ENCODE measurements around the gene TBC1D1.

- TF ChIP-seq EZH2 (IDR thresholded peaks at IDR 0.05; ENCODE audit: low read length, missing control alignments) (no peak), CTCF (conservative IDR thresholded peaks at IDR 0.05 in 1 of 2, IDR thresholded peaks at IDR 0.05 in 1 of 2; ENCODE audit: low read depth in 1 of 2, low read length in 2 of 2) (no peak)
Observed at GRCh38 chr4:38015886-38016515, 125.1 kb downstream of the TBC1D1 start.
